MM.1S (cell line): Measurements from ENCODE around the gene RSU1.

Source experiments
- CTCF ChIP-seq: fragments of 300-600 bp; sonication (generic); IDR thresholded peaks from 2 replicates; pipeline ENCODE4 v1.5.1; 2016; ENCODE audit warnings: antibody characterized with exemption, low read length, mixed read lengths
- EZH2 ChIP-seq: fragments of 300-600 bp; sonication (generic); optimal IDR thresholded peaks from 2 replicates; pipeline ENCODE3; 2017; ENCODE audit warnings: low read depth, mild to moderate bottlenecking, antibody characterized with exemption, low read length, mixed read lengths

- no peak for TF ChIP-seq CTCF
- no peak for TF ChIP-seq EZH2
Observed at GRCh38 chr10:16583382-16583781, 233.8 kb downstream of the RSU1 start.
